SU-DHL-6 (cell line): ENCODE data around the gene KLHDC8A.

Source experiments
- CTCF ChIP-seq: fragments of 200-600 bp; sonication (generic); IDR thresholded peaks from one replicate; pipeline ENCODE4 v1.5.1; 2017; ENCODE audit warnings: antibody characterized with exemption, mild to moderate bottlenecking, low read length, moderate library complexity; ENCODE audit not compliant: insufficient read depth, poor library complexity, severe bottlenecking
- EZH2phosphoT487 ChIP-seq: fragments of 200-600 bp; sonication (generic), shearing (Covaris generic); conservative IDR thresholded peaks from 2 replicates; pipeline ENCODE4 v1.6.1; 2018; ENCODE audit warnings: mild to moderate bottlenecking, antibody characterized with exemption, low read length, moderate library complexity, mixed read lengths

GRCh38 chr1:205335692-205336091 is 21.0 kb downstream of the KLHDC8A start:
- TF ChIP-seq CTCF (peak; percentile 99), EZH2phosphoT487 (no peak)
